Prostate gland (tissue), 2 donors: ENCODE results near the gene RABGAP1L.

Experiments
- CTCF ChIP-seq, 4 experiments: fragments of 200-600 bp in 2 of 4; fragments of 450-650 bp in 2 of 4; sonication (generic) in 2 of 4; IDR thresholded peaks; 1 replicate in 3 of 4; 2 replicates in 1 of 4; pipeline ENCODE4 v1.5.1; 2016 to 2019; ENCODE audit warnings: antibody characterized with exemption in 4 of 4, mild to moderate bottlenecking in 2 of 4, moderate library complexity in 2 of 4
- POLR2AphosphoS5 ChIP-seq: sonication (generic); formaldehyde crosslinking; IDR thresholded peaks from one replicate; pipeline ENCODE4 v1.6.1; 2017; ENCODE audit warnings: antibody characterized with exemption

GRCh38 chr1:174894117-174894762, 734.9 kb downstream of the RABGAP1L start:
- TF ChIP-seq POLR2AphosphoS5 (no peak), CTCF (IDR thresholded peaks at IDR 0.05) (no peak)
